K562 (cell line): ENCODE measurements around the gene UBE2D2. TPM values are rescaled to one million over a fixed set of nuclear protein-coding genes. Genes with fewer than 3 reads are reported as not detected.

Experiments used
- BHLHE40 ChIP-seq: IDR thresholded peaks from 2 replicates; pipeline ENCODE4 v1.6.1; 2011; ENCODE audit warnings: low read length, improper control_type of control experiment
- BRD4 ChIP-seq: fragments of 200-600 bp; sonication (generic); IDR thresholded peaks from 2 replicates; pipeline ENCODE4 v1.6.1; 2017; ENCODE audit warnings: inconsistent platforms
- HMGN3 ChIP-seq: IDR thresholded peaks from 2 replicates; pipeline ENCODE4 v1.6.1; 2011; ENCODE audit warnings: borderline replicate concordance, low read depth, mild to moderate bottlenecking, mixed read lengths, low read length; ENCODE audit not compliant: insufficient read length; ENCODE audit errors: extremely low read depth
- KLF16 ChIP-seq: IDR thresholded peaks from 2 replicates; pipeline ENCODE4 v1.6.1; 2016; ENCODE audit warnings: antibody characterized with exemption
- NCOA1 ChIP-seq: fragments of 450-650 bp; IDR thresholded peaks from 2 replicates; pipeline ENCODE4 v1.6.1; 2016; ENCODE audit warnings: low read depth
- NR4A1 ChIP-seq, 2 experiments: fragments of 250-450 bp in 1 of 2; fragments of 450-650 bp in 1 of 2; sonication (Bioruptor Pico) in 1 of 2; IDR thresholded peaks; 2 replicates each; pipeline versions ENCODE4 v1.4.0 to v1.6.1; 2016 to 2020; ENCODE audit warnings: mild to moderate bottlenecking in 2 of 2, missing compliant biosample characterization in 1 of 2, missing genetic modification characterization in 1 of 2, moderate library complexity in 1 of 2
- NRF1 ChIP-seq, 2 experiments: fragments of 450-650 bp; IDR thresholded peaks in 1 of 2; conservative IDR thresholded peaks in 1 of 2; 2 replicates each; pipeline ENCODE4 v1.6.1; 2014; ENCODE audit warnings: mild to moderate bottlenecking in 2 of 2
- OTX1 ChIP-seq: fragments of 450-650 bp; formaldehyde crosslinking; IDR thresholded peaks from 2 replicates; pipeline ENCODE4 v1.4.0; 2022; ENCODE audit warnings: mild to moderate bottlenecking
- PTTG1 ChIP-seq: fragments of 450-650 bp; IDR thresholded peaks from 2 replicates; pipeline ENCODE4 v1.6.1; 2016; ENCODE audit warnings: low read depth, mild to moderate bottlenecking, missing genetic modification characterization, missing compliant biosample characterization
- SUPT5H ChIP-seq: fragments of 450-650 bp; IDR thresholded peaks from 2 replicates; pipeline ENCODE4 v1.6.1; 2016
- ZBTB43 ChIP-seq: sonication (generic); formaldehyde crosslinking; IDR thresholded peaks from 2 replicates; pipeline ENCODE4 v1.8.0; 2023; ENCODE audit warnings: mild to moderate bottlenecking, missing genetic modification reagents
- ZNF165 ChIP-seq: fragments of 250-450 bp; sonication (Bioruptor Pico); IDR thresholded peaks from 2 replicates; pipeline ENCODE4 v1.4.0; 2020; ENCODE audit warnings: borderline replicate concordance
- ZNF311 ChIP-seq: fragments of 250-450 bp; sonication (Bioruptor Pico); IDR thresholded peaks from 2 replicates; pipeline ENCODE4 v1.4.0; 2020; ENCODE audit warnings: mild to moderate bottlenecking, moderate library complexity
- ZNF511 ChIP-seq: sonication (generic); formaldehyde crosslinking; IDR thresholded peaks from 2 replicates; pipeline ENCODE4 v1.8.0; 2022; ENCODE audit warnings: mild to moderate bottlenecking, missing genetic modification reagents
- polyA plus RNA-seq, 8 experiments: library from polyadenylated mRNA; depleted of rRNA in 4 of 8; stranded (reverse) in 5 of 8; unstranded in 3 of 8; fragments of >200 nt; fragmentation: Nextera tagmentation in 2 of 8; fragmentation: Illumina TruSeq in 1 of 8; extraction: Ambion mirVana in 2 of 8; extraction: Trizol in 1 of 8; gene quantifications; 2 replicates each; pipeline versions ENCODE4 v1.2.1 to v1.2.3, GENCODE V29; 2011 to 2014; ENCODE audit warnings: inconsistent platforms in 1 of 8, missing spikeins in 1 of 8
- total RNA-seq, 7 experiments: library from RNA; depleted of rRNA in 6 of 7; stranded (reverse); fragments of >200 nt in 6 of 7; fragmentation: Illumina TruSeq in 2 of 7; extraction: Trizol in 2 of 7; gene quantifications; 2 replicates each; pipeline versions ENCODE4 v1.2.1 to v1.2.3, GENCODE V29; 2011 to 2021; ENCODE audit warnings: low replicate concordance in 1 of 7
- TF ChIP-seq, protein P1 (sequence below): fragments of 450-650 bp; IDR thresholded peaks from 2 replicates; pipeline ENCODE4 v1.6.1; 2016; ENCODE audit warnings: borderline replicate concordance
- TF ChIP-seq, protein P2 (sequence below): fragments of 450-650 bp; formaldehyde crosslinking; IDR thresholded peaks from 2 replicates; pipeline ENCODE4 v1.4.0; 2022; ENCODE audit warnings: missing genetic modification characterization
- TF ChIP-seq, protein P3 (sequence below): sonication (generic); formaldehyde crosslinking; IDR thresholded peaks from 2 replicates; pipeline ENCODE4 v1.8.0; 2022; ENCODE audit warnings: missing genetic modification reagents, mild to moderate bottlenecking, moderate library complexity, borderline replicate concordance
- TF ChIP-seq, protein P4 (sequence below), 3 experiments: IDR thresholded peaks in 2 of 3; conservative IDR thresholded peaks in 1 of 3; 2 replicates each; pipeline ENCODE4 v1.5.1; 2011 to 2012; ENCODE audit warnings: low read length in 3 of 3, mild to moderate bottlenecking in 3 of 3, control low read depth in 2 of 3, improper control_type of control experiment in 1 of 3, inconsistent platforms in 1 of 3, low read depth in 1 of 3, mixed read lengths in 1 of 3, moderate library complexity in 1 of 3; ENCODE audit not compliant: insufficient read depth in 2 of 3

Gene UBE2D2
- total and polyA plus RNA-seq, 9 of the 15 experiments (the other 6 are each of a cell fraction or from before 2014, with no cell fraction given), result 53.6 to 198 (median 122) TPM

GRCh38 chr5:139670369-139671095 lies 109.4 kb downstream of the UBE2D2 start (continued):
- TF ChIP-seq, protein P1, sequence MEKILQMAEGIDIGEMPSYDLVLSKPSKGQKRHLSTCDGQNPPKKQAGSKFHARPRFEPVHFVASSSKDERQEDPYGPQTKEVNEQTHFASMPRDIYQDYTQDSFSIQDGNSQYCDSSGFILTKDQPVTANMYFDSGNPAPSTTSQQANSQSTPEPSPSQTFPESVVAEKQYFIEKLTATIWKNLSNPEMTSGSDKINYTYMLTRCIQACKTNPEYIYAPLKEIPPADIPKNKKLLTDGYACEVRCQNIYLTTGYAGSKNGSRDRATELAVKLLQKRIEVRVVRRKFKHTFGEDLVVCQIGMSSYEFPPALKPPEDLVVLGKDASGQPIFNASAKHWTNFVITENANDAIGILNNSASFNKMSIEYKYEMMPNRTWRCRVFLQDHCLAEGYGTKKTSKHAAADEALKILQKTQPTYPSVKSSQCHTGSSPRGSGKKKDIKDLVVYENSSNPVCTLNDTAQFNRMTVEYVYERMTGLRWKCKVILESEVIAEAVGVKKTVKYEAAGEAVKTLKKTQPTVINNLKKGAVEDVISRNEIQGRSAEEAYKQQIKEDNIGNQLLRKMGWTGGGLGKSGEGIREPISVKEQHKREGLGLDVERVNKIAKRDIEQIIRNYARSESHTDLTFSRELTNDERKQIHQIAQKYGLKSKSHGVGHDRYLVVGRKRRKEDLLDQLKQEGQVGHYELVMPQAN, result no peak
- TF ChIP-seq ZNF165 (CRISPR knock-in tag) (no peak), KLF16 (no peak), BRD4 (no peak), ZNF311 (0 out of 2 replicates have a peak, but pooled peaks have one; percentile 35), HMGN3 (no peak), ZBTB43 (CRISPR knock-in tag) (peak; percentile 77; the same call in 1 of the 2 replicates), NRF1 (conservative IDR thresholded peaks at IDR 0.05 in 1 of 2, IDR thresholded peaks at IDR 0.05 in 1 of 2) (no peak), NCOA1 (no peak), ZNF511 (CRISPR knock-in tag) (0 out of 2 replicates have a peak, but pooled peaks have one; percentile 13), PTTG1 (tag) (no peak), NR4A1 (CRISPR knock-in tag; IDR thresholded peaks at IDR 0.05) (no peak), NR4A1 (tag; IDR thresholded peaks at IDR 0.05) (peak; percentile 63), SUPT5H (0 out of 2 replicates have a peak, but pooled peaks have one; percentile 18), BHLHE40 (0 out of 2 replicates have a peak, but pooled peaks have one; percentile 8), OTX1 (CRISPR knock-in tag) (peak; percentile 62; the same call in 1 of the 2 replicates)
- TF ChIP-seq, protein P2, sequence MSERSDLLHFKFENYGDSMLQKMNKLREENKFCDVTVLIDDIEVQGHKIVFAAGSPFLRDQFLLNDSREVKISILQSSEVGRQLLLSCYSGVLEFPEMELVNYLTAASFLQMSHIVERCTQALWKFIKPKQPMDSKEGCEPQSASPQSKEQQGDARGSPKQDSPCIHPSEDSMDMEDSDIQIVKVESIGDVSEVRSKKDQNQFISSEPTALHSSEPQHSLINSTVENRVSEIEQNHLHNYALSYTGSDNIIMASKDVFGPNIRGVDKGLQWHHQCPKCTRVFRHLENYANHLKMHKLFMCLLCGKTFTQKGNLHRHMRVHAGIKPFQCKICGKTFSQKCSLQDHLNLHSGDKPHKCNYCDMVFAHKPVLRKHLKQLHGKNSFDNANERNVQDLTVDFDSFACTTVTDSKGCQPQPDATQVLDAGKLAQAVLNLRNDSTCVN, result peak; percentile 72; the same call in 1 of the 2 replicates
- TF ChIP-seq, protein P3, sequence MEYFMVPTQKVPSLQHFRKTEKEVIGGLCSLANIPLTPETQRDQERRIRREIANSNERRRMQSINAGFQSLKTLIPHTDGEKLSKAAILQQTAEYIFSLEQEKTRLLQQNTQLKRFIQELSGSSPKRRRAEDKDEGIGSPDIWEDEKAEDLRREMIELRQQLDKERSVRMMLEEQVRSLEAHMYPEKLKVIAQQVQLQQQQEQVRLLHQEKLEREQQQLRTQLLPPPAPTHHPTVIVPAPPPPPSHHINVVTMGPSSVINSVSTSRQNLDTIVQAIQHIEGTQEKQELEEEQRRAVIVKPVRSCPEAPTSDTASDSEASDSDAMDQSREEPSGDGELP (CRISPR knock-in tag), result no peak
- TF ChIP-seq, protein P4, sequence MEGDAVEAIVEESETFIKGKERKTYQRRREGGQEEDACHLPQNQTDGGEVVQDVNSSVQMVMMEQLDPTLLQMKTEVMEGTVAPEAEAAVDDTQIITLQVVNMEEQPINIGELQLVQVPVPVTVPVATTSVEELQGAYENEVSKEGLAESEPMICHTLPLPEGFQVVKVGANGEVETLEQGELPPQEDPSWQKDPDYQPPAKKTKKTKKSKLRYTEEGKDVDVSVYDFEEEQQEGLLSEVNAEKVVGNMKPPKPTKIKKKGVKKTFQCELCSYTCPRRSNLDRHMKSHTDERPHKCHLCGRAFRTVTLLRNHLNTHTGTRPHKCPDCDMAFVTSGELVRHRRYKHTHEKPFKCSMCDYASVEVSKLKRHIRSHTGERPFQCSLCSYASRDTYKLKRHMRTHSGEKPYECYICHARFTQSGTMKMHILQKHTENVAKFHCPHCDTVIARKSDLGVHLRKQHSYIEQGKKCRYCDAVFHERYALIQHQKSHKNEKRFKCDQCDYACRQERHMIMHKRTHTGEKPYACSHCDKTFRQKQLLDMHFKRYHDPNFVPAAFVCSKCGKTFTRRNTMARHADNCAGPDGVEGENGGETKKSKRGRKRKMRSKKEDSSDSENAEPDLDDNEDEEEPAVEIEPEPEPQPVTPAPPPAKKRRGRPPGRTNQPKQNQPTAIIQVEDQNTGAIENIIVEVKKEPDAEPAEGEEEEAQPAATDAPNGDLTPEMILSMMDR (IDR thresholded peaks at IDR 0.05 in 2 of 3, conservative IDR thresholded peaks at IDR 0.05 in 1 of 3; ENCODE audit: insufficient read depth in 2 of 3, low read depth in 1 of 3, low read length in 3 of 3), result peak; percentile 58 to 70 (median 61)
